Endothelial cell of umbilical vein (primary cell): ENCODE data around the gene TRPV6. TPM values are rescaled to one million over a fixed set of nuclear protein-coding genes. Genes with fewer than 3 reads are reported as not detected.

Experiments used
- BruUV-seq: library from RNA; stranded (reverse); fragments of 400-500 nt; replicated peaks from 2 replicates; lab custom pipeline; 2021; lab: Mats Ljungman, UMichigan
- CTCF ChIA-PET: fragments of 300-600, 350-600 bp; sonication (Branson Sonifier 250); formaldehyde crosslinking; loops from one replicate; lab custom pipeline; 2021; ENCODE audit warnings: antibody characterized with exemption, inconsistent platforms; lab: Charles Lee
- POLR2A ChIA-PET: fragments of 300-600, 350-600 bp; sonication (Branson Sonifier 250); formaldehyde crosslinking; loops from one replicate; lab custom pipeline; 2021; ENCODE audit warnings: antibody characterized with exemption, inconsistent platforms; lab: Charles Lee
- DNase-seq: peaks from one replicate; pipeline ENCODE4 v3.0.0-alpha.2; 2011; ENCODE audit warnings: low read depth, low spot score
- FAIRE-seq: peaks from 2 replicates; lab custom pipeline; 2011; peaks lifted over from hg19 to GRCh38; lab: Jason Lieb, UNC
- H2AFZ ChIP-seq: 2 replicates; pipeline ENCODE4 v1.6.0; 2012; ENCODE audit warnings: low read depth, low read length, control low read depth, inconsistent platforms
- H3K27ac ChIP-seq: 2 replicates; pipeline ENCODE4 v1.5.1; 2011; ENCODE audit warnings: low read depth, mild to moderate bottlenecking, control low read depth, low read length, moderate library complexity; ENCODE audit not compliant: insufficient read depth
- H3K27me3 ChIP-seq, 2 experiments: 2 replicates each; pipeline versions ENCODE4 v1.6.0 to v1.6.1; 2011; ENCODE audit warnings: low read length in 2 of 2, mixed read lengths in 1 of 2; ENCODE audit not compliant: control insufficient read depth in 2 of 2, insufficient read depth in 2 of 2
- H3K36me3 ChIP-seq, 2 experiments: 2 replicates in 1 of 2; 3 replicates in 1 of 2; pipeline ENCODE4 v1.5.1; 2011; ENCODE audit warnings: low read length in 2 of 2, mild to moderate bottlenecking in 1 of 2, moderate library complexity in 1 of 2; ENCODE audit not compliant: control insufficient read depth in 2 of 2, insufficient read depth in 2 of 2; ENCODE audit errors: extremely low read depth in 1 of 2
- H3K4me1 ChIP-seq: 3 replicates; pipeline ENCODE4 v1.5.1; 2011; ENCODE audit warnings: mild to moderate bottlenecking, low read length; ENCODE audit not compliant: control insufficient read depth, insufficient read depth; ENCODE audit errors: extremely low read depth
- H3K4me2 ChIP-seq: 2 replicates; pipeline ENCODE4 v1.6.1; 2011; ENCODE audit warnings: low read length, control low read depth, mixed read lengths; ENCODE audit not compliant: insufficient read depth
- H3K4me3 ChIP-seq, 3 experiments: fragments of 200-600 bp in 1 of 3; sonication (generic), shearing (Covaris generic) in 1 of 3; replicated peaks in 1 of 3; 2 replicates each; pipeline ENCODE4 v1.5.1; 2011 to 2016; ENCODE audit warnings: control low read depth in 3 of 3, low read length in 3 of 3, mild to moderate bottlenecking in 2 of 3, inconsistent platforms in 1 of 3, low read depth in 1 of 3, moderate library complexity in 1 of 3; ENCODE audit not compliant: insufficient read depth in 1 of 3
- H3K79me2 ChIP-seq: 2 replicates; pipeline ENCODE4 v1.6.0; 2012; ENCODE audit warnings: low read length, inconsistent platforms; ENCODE audit not compliant: control insufficient read depth, insufficient read depth
- H3K9ac ChIP-seq: replicated peaks from 2 replicates; pipeline ENCODE3; 2011; ENCODE audit warnings: low read length, control low read depth; ENCODE audit not compliant: insufficient read depth; ENCODE audit errors: extremely low read depth
- H3K9me1 ChIP-seq: replicated peaks from 3 replicates; pipeline ENCODE4 v1.6.0; 2011; ENCODE audit warnings: mild to moderate bottlenecking, low read length; ENCODE audit not compliant: control insufficient read depth, insufficient read depth; ENCODE audit errors: extremely low read depth
- H3K9me3 ChIP-seq: replicated peaks from 2 replicates; pipeline ENCODE4 v1.5.1; 2012; ENCODE audit warnings: low read length, inconsistent platforms; ENCODE audit not compliant: control insufficient read depth, insufficient read depth
- H4K20me1 ChIP-seq: replicated peaks from 2 replicates; pipeline ENCODE3; 2011; ENCODE audit warnings: mild to moderate bottlenecking, low read length; ENCODE audit not compliant: control insufficient read depth, insufficient read depth; ENCODE audit errors: extremely low read depth
- EZH2 ChIP-seq: IDR thresholded peaks from 2 replicates; pipeline ENCODE4 v1.6.1; 2012; ENCODE audit warnings: borderline replicate concordance, low read depth, mild to moderate bottlenecking, moderate library complexity, low read length, inconsistent platforms; ENCODE audit not compliant: severe bottlenecking
- FOS ChIP-seq: IDR thresholded peaks from 2 replicates; pipeline ENCODE4 v1.6.1; 2011; ENCODE audit warnings: mild to moderate bottlenecking, low read length, moderate library complexity, borderline replicate concordance; ENCODE audit not compliant: insufficient read depth
- GATA2 ChIP-seq: IDR thresholded peaks from 2 replicates; pipeline ENCODE4 v1.7.0; 2011; ENCODE audit warnings: low read depth, mild to moderate bottlenecking, moderate library complexity, mixed read lengths, low read length; ENCODE audit not compliant: insufficient read length, insufficient read depth
- JUN ChIP-seq: IDR thresholded peaks from 2 replicates; pipeline ENCODE4 v1.6.1; 2011; ENCODE audit warnings: borderline replicate concordance, low read depth; ENCODE audit not compliant: insufficient read length, insufficient read depth
- MYC ChIP-seq: IDR thresholded peaks from one replicate; pipeline ENCODE4 v1.6.1; 2011; ENCODE audit warnings: mild to moderate bottlenecking, low read depth, low read length
- POLR2A ChIP-seq: IDR thresholded peaks from 2 replicates; pipeline ENCODE4 v1.6.1; 2012; ENCODE audit warnings: low read depth, mild to moderate bottlenecking, control low read depth, low read length
- POLR2AphosphoS5 ChIP-seq: IDR thresholded peaks from 2 replicates; pipeline ENCODE4 v1.6.1; 2012; ENCODE audit warnings: low read depth, mild to moderate bottlenecking, control low read depth, low read length, moderate library complexity; ENCODE audit not compliant: insufficient read depth
- dilution Hi-C: fragments of 300-500 bp; cut with MboI; formaldehyde crosslinking; loops from one replicate; pipeline ENCODE4 v1.15.0; 2019; ENCODE audit warnings: low sequenced_read_pairs; ENCODE audit not compliant: extremely low pct_ligation_motif_present
- intact Hi-C: fragments of 100-400 bp; cut with micrococcal nuclease; formaldehyde crosslinking; loops from one replicate; pipeline ENCODE4 v1.10.0; 2022
- polyA plus RNA-seq, 4 experiments: library from polyadenylated mRNA; depleted of rRNA in 3 of 4; stranded (reverse) in 3 of 4; unstranded in 1 of 4; fragments of >200 nt; gene quantifications; 2 replicates each; pipeline versions ENCODE4 v1.2.1 to v1.2.3, GENCODE V29; 2011 to 2012; ENCODE audit warnings: missing spikeins in 1 of 4
- total RNA-seq: library from RNA; stranded (reverse); gene quantifications from 2 replicates; pipeline ENCODE4 v1.2.3, GENCODE V29; 2021
- TF ChIP-seq, protein P1 (sequence below), 2 donors: IDR thresholded peaks; 1 replicate in 1 of 2; 2 replicates in 1 of 2; pipeline ENCODE4 v1.5.1; 2011; ENCODE audit warnings: low read length in 2 of 2, mild to moderate bottlenecking in 2 of 2, moderate library complexity in 2 of 2, control low read depth in 1 of 2, inconsistent platforms in 1 of 2, low read depth in 1 of 2; ENCODE audit not compliant: insufficient read depth in 1 of 2; ENCODE audit errors: extremely low read depth in 1 of 2
- TF ChIP-seq, protein P2 (sequence below): IDR thresholded peaks from 2 replicates; pipeline ENCODE4 v1.6.1; 2011; ENCODE audit not compliant: insufficient read depth, insufficient read length

The TRPV6 gene
- total and polyA plus RNA-seq, 2 donors (not counting 3 experiments of a cell fraction or from before 2014, with no cell fraction given) = not detected

- no peak overlapping the region for H3K4me3 ChIP-seq
- H2AFZ ChIP-seq = no peak overlapping the region
- H3K9ac ChIP-seq = no peak overlapping the region
- H3K79me2 ChIP-seq = no peaks in the 10 kb centered on the region
- dilution Hi-C loops = no loop called here
- ChIA-PET CTCF (interaction anchor here (0.7 to 4.0 kb wide), 9 partner anchors 8 to 344 kb away, joined by 3 to 27 read pairs (median 4); no protein-coding TSS in a partner anchor), POLR2A (interaction anchor here (0.6 kb wide), 1 partner anchor 567 kb away, joined by 4 read pairs; no protein-coding TSS in a partner anchor)
- H3K9me3 ChIP-seq = no peaks in the 10 kb centered on the region
- TF ChIP-seq FOS (no peak), POLR2AphosphoS5 (no peak), EZH2 (no peak), JUN (no peak), GATA2 (no peak), MYC (no peak), POLR2A (no peak)
- TF ChIP-seq, protein P1, sequence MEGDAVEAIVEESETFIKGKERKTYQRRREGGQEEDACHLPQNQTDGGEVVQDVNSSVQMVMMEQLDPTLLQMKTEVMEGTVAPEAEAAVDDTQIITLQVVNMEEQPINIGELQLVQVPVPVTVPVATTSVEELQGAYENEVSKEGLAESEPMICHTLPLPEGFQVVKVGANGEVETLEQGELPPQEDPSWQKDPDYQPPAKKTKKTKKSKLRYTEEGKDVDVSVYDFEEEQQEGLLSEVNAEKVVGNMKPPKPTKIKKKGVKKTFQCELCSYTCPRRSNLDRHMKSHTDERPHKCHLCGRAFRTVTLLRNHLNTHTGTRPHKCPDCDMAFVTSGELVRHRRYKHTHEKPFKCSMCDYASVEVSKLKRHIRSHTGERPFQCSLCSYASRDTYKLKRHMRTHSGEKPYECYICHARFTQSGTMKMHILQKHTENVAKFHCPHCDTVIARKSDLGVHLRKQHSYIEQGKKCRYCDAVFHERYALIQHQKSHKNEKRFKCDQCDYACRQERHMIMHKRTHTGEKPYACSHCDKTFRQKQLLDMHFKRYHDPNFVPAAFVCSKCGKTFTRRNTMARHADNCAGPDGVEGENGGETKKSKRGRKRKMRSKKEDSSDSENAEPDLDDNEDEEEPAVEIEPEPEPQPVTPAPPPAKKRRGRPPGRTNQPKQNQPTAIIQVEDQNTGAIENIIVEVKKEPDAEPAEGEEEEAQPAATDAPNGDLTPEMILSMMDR (IDR thresholded peaks at IDR 0.05; ENCODE audit: extremely low read depth in 1 of 2, insufficient read depth in 1 of 2, low read depth in 1 of 2, low read length in 2 of 2) = no peak
- TF ChIP-seq, protein P2, sequence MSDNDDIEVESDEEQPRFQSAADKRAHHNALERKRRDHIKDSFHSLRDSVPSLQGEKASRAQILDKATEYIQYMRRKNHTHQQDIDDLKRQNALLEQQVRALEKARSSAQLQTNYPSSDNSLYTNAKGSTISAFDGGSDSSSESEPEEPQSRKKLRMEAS = no peak
- intact Hi-C loops = no loop called here
- no peaks in the 10 kb centered on the region for H3K4me1 ChIP-seq
- H3K9me1 ChIP-seq = no peaks in the 10 kb centered on the region
- no peaks in the 10 kb centered on the region for H3K36me3 ChIP-seq
- no peak overlapping the region for H3K4me2 ChIP-seq
- BruUV-seq = no TSS peak
- H4K20me1 ChIP-seq = no peaks in the 10 kb centered on the region
- DNase-seq (no peak), FAIRE-seq (no peak)
- no peak overlapping the region for H3K27ac ChIP-seq
- no peaks in the 10 kb centered on the region for H3K27me3 ChIP-seq
These were observed 14.1 kb downstream of the TRPV6 start for GRCh38 chr7:142871260-142872105.
